IPS-NIHi11 (cell line): Measurements from ENCODE around the gene GRID1.
A peak's percentile ranks its signal among the peaks of the same experiment; 100 is the strongest.

Experiments
- DNase-seq: peaks from one replicate; pipeline ENCODE4 v3.0.0; 2012; ENCODE audit warnings: mixed read lengths, low spot score

The GRID1 gene

GRCh38 chr10:86292462-86293395 is 73.9 kb downstream of the GRID1 start:
- DNase-seq, result no peak

- DNase-seq, result peak; percentile 57
Measured at GRCh38 chr10:86291616-86292340, 74.8 kb downstream of the GRID1 start.

GRCh38 chr10:86290933-86291615 is 75.5 kb downstream of the GRID1 start:
- DNase-seq, result no peak

GRCh38 chr10:86289577-86289868 is 77.1 kb downstream of the GRID1 start:
- DNase-seq, result no peak

- no peak for DNase-seq
Measured at GRCh38 chr10:86288695-86289576, 77.7 kb downstream of the GRID1 start.

- DNase-seq, result no peak
Measured at GRCh38 chr10:86287966-86288579, 78.5 kb downstream of the GRID1 start.

GRCh38 chr10:86287110-86287793 is 79.3 kb downstream of the GRID1 start:
- no peak for DNase-seq

GRCh38 chr10:86286236-86287109 is 80.1 kb downstream of the GRID1 start:
- no peak for DNase-seq

GRCh38 chr10:86285136-86285790 is 81.3 kb downstream of the GRID1 start:
- no peak for DNase-seq

GRCh38 chr10:86284355-86285105 is 82.1 kb downstream of the GRID1 start:
- no peak for DNase-seq

GRCh38 chr10:86283466-86284287 is 82.9 kb downstream of the GRID1 start:
- no peak for DNase-seq

- no peak for DNase-seq
Measured at GRCh38 chr10:86282664-86283465, 83.7 kb downstream of the GRID1 start.

GRCh38 chr10:86281396-86281795 is 85.2 kb downstream of the GRID1 start:
- DNase-seq, result no peak

- no peak for DNase-seq
Measured at GRCh38 chr10:86269332-86269731, 97.3 kb downstream of the GRID1 start.

- DNase-seq, result no peak
Measured at GRCh38 chr10:86267286-86268195, 99.1 kb downstream of the GRID1 start.
